ENCODE data around the gene TLN1.

The TLN1 gene

DNA sequence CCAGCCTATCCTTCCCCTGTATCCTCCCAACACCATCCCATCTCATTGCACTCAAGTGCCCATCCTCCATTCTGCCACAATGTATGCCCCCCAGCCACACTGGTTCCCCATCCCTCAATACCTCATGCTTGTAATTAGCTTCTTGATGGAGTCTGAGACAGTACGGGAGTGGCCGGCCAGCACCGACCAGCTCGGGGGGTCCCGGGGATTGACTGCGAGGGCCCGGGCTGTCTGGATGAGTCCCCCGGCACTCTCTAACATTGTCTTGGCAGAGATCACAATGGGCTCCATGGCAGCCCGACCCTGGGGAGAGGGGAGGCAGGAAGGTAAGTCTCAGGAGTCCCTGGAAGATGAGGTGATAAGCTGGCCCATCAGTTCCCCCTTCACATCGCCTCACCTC is 25.0 kb downstream of the TLN1 start:
- no peak for DNase-seq (ENCODE audit: low spot score)

DNA sequence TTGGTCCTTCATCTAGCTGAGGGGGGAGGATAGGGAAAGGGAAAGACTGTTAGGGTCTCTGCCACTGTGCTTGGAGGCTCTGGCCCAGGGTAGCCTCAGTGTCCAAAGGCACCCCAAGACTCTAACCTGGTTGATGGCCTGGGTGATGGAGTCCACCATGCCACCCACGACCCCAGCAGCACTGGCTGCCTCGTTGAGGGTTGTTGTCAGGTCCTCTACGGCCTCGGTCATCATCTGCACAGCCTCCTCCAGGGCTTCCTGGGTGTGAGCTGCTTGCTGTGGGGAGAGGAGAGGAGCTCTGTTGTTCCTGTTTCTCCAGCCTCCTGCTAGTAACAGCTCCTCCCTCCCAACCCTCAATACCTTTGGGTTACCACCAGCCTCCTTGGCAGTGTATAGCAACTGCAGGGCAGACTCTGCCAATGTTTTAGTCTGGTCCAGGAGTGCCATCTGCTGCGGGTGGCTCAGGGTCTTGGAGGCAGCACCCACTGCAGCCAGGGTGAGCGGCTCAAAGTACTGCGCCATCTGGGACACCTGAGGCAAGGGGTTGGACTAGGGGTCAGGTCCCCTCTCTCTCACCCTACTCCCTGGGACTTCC is 26.1 kb downstream of the TLN1 start:
- DNase-seq (ENCODE audit: low spot score): no peak

DNA sequence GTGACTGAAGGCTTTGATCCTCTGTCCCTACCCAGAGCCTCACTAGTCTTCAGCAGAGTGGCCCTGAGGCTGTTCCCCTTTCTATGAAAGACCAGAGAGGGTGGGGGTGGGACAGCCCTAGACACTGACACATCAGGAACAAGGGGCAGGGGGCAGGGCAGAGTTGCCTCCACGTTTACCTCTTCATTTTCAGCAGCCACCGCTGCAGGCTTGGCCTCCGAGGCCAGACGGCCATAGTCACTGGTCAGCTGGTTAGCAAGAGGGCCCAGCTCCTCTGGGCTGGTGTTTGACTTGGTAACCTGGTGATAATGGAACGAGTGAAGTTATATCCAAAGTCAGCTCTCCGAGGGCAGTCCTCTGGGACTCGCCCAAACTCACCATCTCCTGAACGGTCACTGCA is 26.6 kb downstream of the TLN1 start:
- DNase-seq (ENCODE audit: low spot score): no peak

DNA sequence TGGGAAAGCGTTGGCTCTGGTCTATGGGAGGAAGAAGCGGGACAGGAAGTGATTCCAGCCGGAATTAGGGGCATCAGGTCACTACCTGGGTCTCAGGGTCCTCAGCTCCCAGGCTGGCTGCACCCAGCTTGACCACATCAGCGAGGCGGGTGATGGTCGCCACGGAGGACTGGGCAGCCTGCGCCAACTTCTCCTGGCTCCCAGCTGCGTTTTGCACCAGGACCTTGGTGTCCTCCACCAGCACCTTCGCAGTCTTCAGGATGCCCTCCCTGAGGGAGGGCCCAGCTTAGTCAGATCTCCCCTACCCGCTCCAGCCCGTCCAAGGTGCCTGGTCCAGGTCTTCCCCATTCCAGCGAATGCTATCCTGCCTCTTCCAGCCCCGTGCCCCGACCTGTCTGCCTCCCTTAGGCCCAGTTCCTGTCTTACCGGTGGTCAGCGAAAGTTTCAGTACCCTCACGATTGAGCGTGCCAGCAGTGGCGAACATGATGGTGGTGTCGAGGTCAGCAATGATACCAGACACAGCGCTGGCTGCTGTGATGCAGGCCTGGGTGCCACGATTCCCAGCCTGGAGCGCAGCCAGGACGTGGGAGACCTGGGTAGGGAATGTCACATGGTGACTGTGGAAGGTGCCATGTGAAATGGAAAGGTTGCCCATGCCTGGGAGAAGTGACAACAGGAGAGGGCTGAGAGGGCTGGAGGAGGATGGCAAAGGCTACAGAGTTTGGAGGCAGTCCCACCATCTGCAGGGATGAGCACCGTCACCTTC is 27.9 kb downstream of the TLN1 start:
- no peak for DNase-seq (ENCODE audit: low spot score)

DNA sequence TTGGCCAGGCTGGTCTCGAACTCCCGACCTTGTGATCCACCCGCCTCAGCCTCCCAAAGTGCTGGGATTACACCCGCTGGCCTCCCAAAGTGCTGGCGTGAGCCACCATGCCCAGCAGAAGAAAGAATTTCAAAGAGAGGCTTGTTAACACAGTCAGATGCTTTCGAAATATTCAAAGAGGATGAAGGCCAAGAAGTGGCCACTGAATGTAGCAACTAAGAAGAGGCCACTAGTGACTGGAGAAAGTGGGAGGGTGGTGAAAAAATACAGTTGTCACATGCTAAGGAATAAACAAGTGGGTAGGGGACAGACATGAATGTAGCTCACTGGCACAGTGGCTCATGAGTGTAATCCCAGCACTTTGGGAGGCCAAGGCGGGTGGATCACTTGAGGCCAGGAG is 29.3 kb downstream of the TLN1 start:
- DNase-seq (ENCODE audit: low spot score): no peak

DNA sequence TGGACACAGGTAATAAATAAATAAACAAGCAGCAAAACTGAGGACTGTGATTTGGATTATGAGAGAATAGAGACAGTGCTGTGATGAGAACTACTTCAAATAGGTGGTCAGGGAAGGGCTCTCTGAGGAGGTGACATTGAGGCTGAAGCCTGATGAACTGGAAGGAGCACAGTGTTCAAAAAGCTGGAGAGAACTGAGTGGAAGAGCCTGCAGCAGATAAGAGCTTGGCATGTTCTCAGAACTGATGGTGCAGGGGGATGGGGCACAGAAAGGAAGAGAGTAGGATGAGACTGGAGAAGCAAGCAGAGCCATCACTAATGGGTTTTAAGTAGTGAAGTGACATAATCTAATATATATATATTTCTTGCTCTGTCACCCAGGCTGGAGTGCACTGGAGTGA is 31.1 kb downstream of the TLN1 start:
- no peak for DNase-seq (ENCODE audit: low spot score)

DNA sequence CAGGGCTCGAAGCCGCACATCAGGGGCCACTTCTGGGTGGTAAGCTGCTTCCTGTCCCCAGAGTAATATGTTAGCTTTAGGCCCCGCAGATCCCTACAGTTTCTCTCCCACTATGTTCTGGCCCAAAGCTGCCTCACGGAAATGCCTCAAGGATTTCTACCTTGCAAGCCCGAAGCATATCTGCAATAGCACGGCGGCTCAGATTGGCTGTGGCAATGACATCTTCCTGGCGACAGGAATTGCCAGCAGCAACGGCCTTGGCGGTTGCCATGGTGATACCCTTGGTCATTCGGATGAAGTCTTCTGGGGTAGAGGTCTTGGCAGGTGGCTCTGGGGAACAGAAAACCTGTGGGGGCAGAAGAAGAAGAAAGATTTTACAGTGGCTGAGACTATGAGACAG is 32.0 kb downstream of the TLN1 start:
- DNase-seq (ENCODE audit: low spot score): no peak

DNA sequence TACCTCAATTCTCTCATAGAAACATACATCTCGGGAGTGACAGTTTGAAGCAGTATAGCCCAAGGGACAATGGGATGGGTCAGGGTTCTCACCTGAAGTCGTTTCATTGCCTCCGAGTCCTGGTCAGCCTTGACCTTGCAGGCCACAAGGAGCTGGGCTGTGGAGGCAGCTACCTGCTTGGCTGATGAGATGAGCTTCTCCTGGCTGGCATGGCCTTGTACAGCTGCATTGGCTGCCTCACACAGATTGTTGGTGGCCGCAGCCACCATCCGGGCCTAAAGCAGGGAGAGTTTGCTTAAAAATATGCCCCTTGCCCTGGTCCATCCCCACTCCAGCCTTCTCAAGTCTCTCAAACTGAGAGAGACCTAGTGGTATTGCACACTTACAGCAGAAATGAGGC is 33.8 kb downstream of the TLN1 start:
- DNase-seq (ENCODE audit: low spot score): no peak

DNA sequence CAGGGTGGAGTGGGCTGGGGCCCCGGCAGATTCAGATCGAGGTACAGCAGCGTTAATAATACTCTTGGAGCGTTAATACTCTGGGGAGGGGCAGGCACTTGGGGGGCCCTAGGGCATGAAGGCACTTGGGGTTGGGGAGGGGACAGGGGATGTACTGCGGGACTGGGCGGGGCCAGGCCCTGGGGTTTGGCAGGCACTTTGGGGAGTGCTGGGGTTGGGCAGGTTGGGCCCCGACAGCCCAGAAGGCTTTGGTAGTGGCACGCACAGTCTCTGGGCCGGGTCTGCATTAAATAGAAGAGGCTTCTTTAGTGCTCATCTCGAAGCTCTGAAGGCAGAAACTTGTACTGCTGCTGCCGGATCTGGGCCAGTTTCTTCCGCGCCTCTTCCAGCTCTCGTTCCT is 34.5 kb downstream of the TLN1 start:
- no peak for DNase-seq (ENCODE audit: low spot score)

DNA sequence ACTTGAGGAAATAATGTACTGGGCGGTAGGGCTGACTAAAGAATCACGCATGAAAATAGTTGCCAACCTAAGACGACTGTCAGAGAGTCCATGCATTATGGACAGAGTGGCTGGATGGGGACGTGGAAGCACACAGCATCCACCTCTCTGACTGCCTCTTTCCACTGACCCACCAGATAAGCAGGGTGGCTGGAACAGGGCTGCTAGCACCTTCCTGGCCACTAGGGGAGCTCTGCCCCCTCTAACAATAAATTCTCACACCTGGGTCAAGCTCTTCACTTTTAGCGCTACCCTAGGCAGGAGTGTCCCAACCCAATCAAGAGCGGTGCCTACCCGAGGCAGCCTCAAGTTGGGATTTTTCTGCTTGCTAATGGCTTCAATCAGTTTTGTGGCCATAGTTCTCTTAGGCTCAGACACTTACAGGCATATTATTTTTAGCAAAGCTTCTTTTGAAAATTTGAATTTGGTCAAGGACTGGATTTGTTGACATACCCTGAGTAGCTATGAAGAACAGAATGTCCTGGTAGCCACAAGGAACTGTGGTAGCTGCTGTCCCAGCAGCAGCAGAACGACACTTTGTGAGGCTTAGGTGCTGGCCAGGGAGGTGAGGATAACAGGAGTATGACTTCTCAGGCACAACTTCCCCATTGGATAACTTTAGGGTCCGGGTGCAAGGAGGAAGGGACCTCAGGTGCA is 35.3 kb downstream of the TLN1 start:
- DNase-seq (ENCODE audit: low spot score): peak; percentile 68

DNA sequence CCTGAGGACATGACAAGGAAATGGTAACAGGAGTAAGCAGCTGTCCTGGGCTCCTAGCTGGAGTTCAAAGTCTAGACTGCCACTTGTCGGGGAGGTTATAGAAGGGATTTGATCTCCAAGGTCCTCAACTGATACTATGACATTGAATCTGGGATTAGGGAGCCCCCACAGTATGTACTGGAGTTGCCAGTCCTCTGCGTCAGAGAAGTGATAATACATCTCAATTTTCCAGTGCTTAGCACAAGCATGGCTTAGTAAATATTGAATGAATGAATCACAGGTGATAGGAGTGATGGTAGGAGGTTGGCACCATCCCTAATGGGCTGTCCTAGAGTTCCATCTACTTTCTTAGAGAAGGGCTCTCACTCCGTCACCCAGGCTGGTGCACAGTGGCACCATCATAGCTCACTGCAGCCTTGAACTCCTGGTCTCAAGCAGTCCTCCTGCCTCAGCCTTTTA is 36.0 kb downstream of the TLN1 start:
- no peak for DNase-seq (ENCODE audit: low spot score)

DNA sequence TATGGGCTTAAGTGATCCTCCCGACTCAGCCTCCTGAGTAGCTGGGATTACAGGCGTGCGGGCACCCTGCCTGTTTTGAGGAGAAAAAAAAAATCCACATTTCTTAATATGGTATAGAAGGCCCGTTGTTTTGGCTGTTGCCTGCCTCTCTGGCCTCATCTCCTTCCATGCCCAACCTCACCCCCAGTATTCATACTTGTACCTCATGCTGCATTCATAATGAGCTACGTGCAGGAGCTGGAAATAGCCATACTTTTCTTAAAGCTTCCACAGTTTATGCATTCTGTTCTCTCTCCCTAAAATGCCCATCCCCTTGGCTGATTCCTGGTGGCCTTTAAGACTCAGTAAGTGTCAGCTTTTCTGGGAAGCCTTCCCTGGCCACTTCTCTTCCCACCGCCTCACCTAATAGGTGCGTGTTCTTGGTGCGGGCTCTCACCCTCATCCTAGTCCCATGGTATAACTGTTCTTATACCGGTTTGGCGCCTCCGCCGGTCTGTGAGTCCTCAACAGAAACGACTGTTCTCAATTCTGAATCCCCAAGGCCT is 40.2 kb downstream of the TLN1 start:
- no peak for DNase-seq (ENCODE audit: low spot score)

DNA sequence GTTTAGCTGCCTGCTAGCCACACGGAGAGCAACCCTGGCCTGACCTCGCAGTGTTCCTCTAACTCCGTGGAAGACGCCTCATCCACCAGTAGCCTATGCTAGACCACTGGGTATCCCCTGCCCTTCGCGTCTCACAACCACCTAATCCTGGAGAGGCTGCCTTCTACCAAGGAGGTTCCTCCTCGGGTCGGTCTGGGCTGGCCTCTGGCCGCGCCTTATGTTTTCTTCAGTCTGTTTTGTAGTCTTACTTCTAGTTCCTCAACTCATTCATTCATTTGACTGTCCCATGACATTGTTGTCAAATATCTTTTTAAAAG is 40.7 kb downstream of the TLN1 start:
- DNase-seq (ENCODE audit: low spot score): no peak

DNA sequence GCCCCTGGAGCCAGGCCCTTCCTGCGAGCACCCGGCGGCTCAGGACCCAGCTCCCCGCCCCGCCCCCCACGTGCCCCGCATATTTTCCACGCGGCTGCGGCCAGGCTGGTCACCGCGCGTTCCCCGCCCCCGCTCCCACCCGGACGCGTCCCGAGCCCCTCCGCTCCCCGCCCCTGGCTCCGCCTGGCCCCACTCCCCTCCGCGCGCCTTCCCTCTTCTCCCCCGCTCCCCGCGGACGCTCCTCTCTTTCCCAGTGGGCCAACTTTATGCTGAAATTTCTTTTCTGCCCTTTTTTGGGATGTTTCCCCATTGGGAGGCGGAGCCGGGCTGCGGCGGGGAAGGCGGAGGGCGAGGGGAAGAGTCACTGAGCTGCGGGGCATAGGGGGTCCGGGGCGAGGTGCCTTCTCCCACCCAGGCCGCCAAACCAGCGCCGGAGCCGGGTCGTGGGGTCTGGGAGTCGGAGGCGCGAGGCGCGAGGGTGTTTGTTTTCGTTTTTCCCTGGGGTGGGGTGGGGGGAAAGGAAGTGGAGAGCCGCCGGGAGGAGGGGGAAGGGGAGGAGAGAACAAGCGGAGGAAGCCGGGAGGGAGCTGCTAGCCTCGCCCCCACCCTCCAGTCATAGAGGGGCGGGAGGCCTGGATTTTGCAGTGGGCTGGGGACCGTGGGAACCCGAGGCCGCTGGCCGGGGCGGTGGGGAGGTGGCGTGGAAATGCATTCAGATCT is 41.2 kb downstream of the TLN1 start:
- DNase-seq (ENCODE audit: low spot score): peak; percentile 95

DNA sequence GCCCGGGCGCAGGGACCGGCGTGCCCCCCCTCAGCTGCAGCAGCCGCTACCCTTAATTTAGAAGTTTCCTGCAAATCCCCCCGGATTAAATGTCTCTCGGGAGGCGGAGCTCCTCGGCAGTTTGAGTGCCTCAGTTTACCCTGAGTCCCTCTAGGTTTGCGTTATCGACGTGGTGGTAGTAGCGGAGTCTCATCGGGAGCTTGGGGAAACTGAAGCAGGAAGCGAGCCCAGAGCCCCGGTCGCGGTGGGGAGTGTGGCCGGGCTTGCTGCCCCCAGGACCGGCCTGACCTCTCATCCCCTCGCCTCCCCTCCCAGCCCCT is 41.7 kb downstream of the TLN1 start:
- DNase-seq (ENCODE audit: low spot score): no peak

DNA sequence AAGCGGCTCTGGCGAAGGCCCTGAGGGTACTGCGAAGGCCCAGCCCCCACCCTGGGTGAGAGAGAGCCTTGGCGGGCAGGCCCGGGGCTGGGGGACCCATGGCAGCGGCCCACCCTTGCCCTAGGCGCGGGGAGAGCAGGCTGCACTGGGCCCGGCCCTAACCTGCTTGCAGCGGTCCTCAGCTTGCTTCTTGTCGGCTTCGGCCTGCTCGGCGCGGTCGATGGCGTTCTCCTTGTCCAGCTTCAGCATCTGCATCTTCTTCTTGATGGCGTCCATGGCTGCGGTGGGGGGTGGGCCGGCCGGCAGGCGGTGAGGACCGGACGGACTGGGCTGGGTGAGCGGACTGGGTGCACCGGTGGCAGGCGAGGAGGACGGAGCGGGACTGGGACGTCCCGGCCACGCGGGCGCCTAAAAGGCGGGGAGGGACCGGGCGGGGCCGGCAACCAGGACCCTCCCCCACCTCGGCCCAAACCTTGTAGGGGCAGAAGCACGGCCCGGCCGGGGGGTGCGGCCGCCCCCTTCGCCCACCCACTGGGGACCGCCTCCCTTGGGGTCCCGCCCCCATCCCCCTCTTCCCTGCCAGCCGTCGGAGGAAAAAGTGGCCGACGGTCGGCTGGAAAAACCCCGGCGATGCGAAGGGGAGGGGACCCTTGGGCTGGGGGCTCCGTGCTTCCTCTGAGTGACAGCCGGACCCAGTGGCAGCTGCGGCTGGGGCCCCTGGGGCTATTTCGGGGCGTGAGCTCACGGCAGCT is 42.3 kb downstream of the TLN1 start, which contains the start of gene TPM2:
TSS of gene TPM2 (minus strand) at position 384 of the 752 bp plus-strand sequence. CDS start at position 276, 108 bp downstream.
- peak; percentile 97 for DNase-seq (ENCODE audit: low spot score)

DNA sequence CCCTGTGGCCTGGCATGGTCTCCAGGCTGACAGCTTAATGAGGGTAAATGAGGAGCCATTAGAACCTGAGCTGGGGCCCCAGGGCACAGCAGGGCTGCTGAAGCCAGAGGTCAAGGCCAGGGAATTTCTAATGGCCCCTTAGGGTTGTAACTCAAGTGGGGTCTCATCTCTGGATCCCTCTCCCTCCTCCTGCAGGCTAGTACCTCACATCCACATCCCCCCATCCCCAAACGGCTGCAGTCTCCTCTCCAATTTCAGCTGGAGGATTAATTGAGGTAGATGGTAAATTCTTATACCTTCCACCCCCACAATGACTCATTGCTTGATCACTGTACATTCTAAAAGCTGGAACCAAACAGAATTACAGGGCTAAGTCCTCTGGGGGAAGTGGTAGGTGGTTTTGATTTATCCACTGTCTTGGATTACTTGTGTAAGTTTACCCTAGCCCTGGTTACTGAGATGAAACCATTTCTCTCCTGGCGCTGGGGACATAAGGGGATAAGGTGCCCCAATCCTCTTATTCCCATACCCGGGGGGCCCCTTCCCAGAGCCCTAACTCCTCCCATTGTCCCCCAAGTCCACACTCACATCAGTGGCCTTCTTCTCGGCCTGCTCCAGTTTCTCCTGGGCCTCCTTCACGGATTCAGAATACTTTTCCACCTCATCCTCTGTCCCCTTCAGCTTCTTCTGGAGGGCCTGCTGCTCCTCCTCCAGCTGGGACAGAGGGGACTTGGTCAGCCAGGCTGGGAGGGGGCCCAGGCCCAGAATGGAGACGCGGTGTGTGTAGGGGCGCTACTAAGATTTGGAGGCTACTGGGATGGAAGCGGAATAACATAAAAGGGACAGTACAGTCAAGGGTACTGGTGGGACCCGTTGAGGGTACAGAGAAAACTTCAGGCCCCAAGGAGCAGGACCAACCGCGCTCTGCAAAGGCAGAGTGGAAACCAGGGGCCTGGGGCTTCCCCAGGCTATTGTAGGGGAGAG is 43.1 kb downstream of the TLN1 start:
- DNase-seq (ENCODE audit: low spot score): peak; percentile 69

DNA sequence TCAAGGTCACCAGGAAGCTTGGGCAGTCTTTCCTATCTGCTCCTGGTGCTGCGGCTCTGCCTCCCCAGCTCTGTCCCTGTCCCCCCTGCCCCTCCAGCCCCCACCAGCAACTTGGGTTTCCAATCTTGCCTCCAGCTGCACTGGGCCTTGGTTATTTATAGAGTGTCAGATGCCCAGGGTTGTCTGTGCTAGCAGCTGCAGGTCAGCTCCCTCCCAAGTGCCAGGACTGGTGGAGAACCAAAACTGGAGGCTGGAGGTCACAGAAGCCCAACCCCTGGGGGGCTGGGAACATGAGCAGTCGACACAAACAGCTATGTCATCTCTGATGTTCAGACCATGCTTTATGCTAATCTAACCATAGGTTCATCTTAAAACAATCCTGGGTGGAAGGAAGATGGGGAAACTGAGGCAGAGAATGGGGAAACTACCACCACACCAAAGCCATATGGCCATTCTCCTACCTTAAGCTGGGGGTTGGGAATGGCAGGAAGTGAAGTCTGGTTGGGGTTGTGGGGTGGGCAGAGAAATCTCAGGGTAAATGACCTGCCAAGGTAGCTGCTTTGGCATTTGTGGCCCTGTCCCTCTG is 43.9 kb downstream of the TLN1 start:
- no peak for DNase-seq (ENCODE audit: low spot score)

DNA sequence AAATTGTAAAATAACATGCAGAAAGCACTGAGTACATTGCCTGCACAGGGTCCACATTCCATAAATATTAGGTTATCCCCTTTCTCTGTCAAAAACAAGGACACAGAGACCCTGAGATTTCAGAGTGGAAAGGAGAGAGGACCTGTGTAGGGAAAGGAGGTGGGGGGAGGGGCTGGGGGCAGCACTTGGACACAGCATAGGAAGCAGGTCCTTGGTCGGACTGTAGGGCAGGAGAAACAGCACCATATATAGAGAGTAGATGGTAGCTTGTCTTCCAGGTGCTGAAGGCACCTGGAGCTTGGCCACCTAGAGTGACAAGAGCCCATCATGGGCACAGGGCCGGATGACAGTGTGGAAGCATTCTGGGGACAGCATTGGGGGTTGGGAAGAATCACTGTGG is 44.7 kb downstream of the TLN1 start:
- no peak for DNase-seq (ENCODE audit: low spot score)
